A549 (cell line): ENCODE results near the gene GPRIN2. TPM values are rescaled to one million over a fixed set of nuclear protein-coding genes. Genes with fewer than 3 reads are reported as not detected.

Source experiments
- ATAC-seq, 2 experiments: fragments of 200-7000 bp in 1 of 2; fragments of >200 bp in 1 of 2; cut with Nextera tagmentation in 1 of 2; cut with Tn5 transposase in 1 of 2; 3 replicates each; pipeline versions ENCODE4 v1.8.0 to v1.9.1; 2018 to 2020; ENCODE audit warnings: mild to moderate bottlenecking in 1 of 2, moderate library complexity in 1 of 2
- CTCF ChIA-PET: fragments of 300-600 bp; sonication (Branson Sonifier 250); formaldehyde crosslinking; extraction: SDS; loops from one replicate; lab custom pipeline; 2021; ENCODE audit warnings: antibody characterized with exemption, inconsistent platforms; lab: Yijun Ruan, JAX
- POLR2A ChIA-PET: fragments of 350-600 bp; formaldehyde crosslinking; extraction: SDS; loops from one replicate; lab custom pipeline; 2021; ENCODE audit warnings: antibody characterized with exemption, inconsistent platforms; lab: Yijun Ruan, JAX
- DNase-seq, 2 experiments: peaks; one replicate each; pipeline versions ENCODE4 v3.0.0 to v3.0.0-alpha.2; 2011 to 2016; ENCODE audit warnings: low read depth in 1 of 2, low spot score in 1 of 2
- FAIRE-seq: peaks from 2 replicates; lab custom pipeline; 2011; peaks lifted over from hg19 to GRCh38; lab: Jason Lieb, UNC
- H3K27ac ChIP-seq, 2 experiments: fragments of >200 bp; sonication (Bioruptor Twin); formaldehyde crosslinking; 3 replicates each; pipeline ENCODE4 v1.5.1; 2016 to 2017
- H3K4me1 ChIP-seq: fragments of >200 bp; sonication (Bioruptor Twin); formaldehyde crosslinking; 3 replicates; pipeline ENCODE4 v1.6.1; 2016
- H3K4me2 ChIP-seq: fragments of >200 bp; sonication (Bioruptor Twin); formaldehyde crosslinking; 3 replicates; pipeline ENCODE4 v1.6.1; 2016
- H3K4me3 ChIP-seq: fragments of >200 bp; sonication (Bioruptor Twin); formaldehyde crosslinking; 3 replicates; pipeline ENCODE4 v1.5.1; 2016
- H3K9me3 ChIP-seq: fragments of >200 bp; sonication (Bioruptor Twin); formaldehyde crosslinking; 3 replicates; pipeline ENCODE4 v1.6.1; 2016
- ATOH8 ChIP-seq: fragments of 250-450 bp; sonication (Bioruptor Pico); IDR thresholded peaks from 2 replicates; pipeline ENCODE4 v1.5.0; 2020; ENCODE audit warnings: low read depth, mild to moderate bottlenecking, moderate library complexity
- CBX2 ChIP-seq: fragments of 200-600 bp; sonication (generic); IDR thresholded peaks from 2 replicates; pipeline ENCODE4 v1.6.1; 2016; ENCODE audit warnings: low read depth, mild to moderate bottlenecking, borderline replicate concordance
- CBX8 ChIP-seq: fragments of 200-600 bp; sonication (generic); IDR thresholded peaks from 2 replicates; pipeline ENCODE4 v1.6.1; 2016
- ESRRA ChIP-seq: fragments of 150-350 bp; IDR thresholded peaks from 2 replicates; pipeline ENCODE4 v1.6.1; 2014; ENCODE audit warnings: mild to moderate bottlenecking, low read length, borderline replicate concordance
- FOSL2 ChIP-seq, 2 experiments: fragments of 450-650 bp in 1 of 2; fragments of >200 bp in 1 of 2; sonication (Bioruptor Twin) in 1 of 2; formaldehyde crosslinking; IDR thresholded peaks; 2 replicates each; pipeline versions ENCODE4 v1.5.0 to v1.6.1; 2016 to 2020; ENCODE audit warnings: mild to moderate bottlenecking in 1 of 2, moderate library complexity in 1 of 2
- HMGXB4 ChIP-seq: fragments of 250-450 bp; sonication (Bioruptor Pico); IDR thresholded peaks from 2 replicates; pipeline ENCODE4 v1.5.0; 2021; ENCODE audit warnings: mild to moderate bottlenecking, moderate library complexity, borderline replicate concordance
- HOXA7 ChIP-seq: fragments of 250-450 bp; sonication (Bioruptor Pico); IDR thresholded peaks from 2 replicates; pipeline ENCODE4 v1.5.0; 2020; ENCODE audit warnings: mild to moderate bottlenecking, moderate library complexity
- JUN ChIP-seq, 2 experiments: fragments of >200 bp; sonication (Bioruptor Twin); formaldehyde crosslinking; IDR thresholded peaks; 2 replicates in 1 of 2; 3 replicates in 1 of 2; pipeline ENCODE4 v1.6.1; 2016 to 2017
- JUNB ChIP-seq: fragments of >200 bp; sonication (Bioruptor Twin); formaldehyde crosslinking; IDR thresholded peaks from 2 replicates; pipeline ENCODE4 v1.6.1; 2016
- NFE2L2 ChIP-seq: fragments of 150-350 bp; conservative IDR thresholded peaks from 2 replicates; pipeline ENCODE4 v1.6.1; 2014; ENCODE audit warnings: low read length
- POLR2AphosphoS2 ChIP-seq: conservative IDR thresholded peaks from 2 replicates; pipeline ENCODE4 v1.6.1; 2012; ENCODE audit warnings: low read length, improper control_type of control experiment, inconsistent platforms
- SMC3 ChIP-seq: fragments of >200 bp; sonication (Bioruptor Twin); formaldehyde crosslinking; IDR thresholded peaks from 3 replicates; pipeline ENCODE4 v1.6.1; 2018; ENCODE audit warnings: inconsistent platforms
- WGBS: methylation state at CpG from one replicate; pipeline ENCODE4 v1.1.6; 2017; ENCODE audit errors: missing lambda C conversion rate; 5-methylcytosine and 5-hydroxymethylcytosine counted together
- polyA plus RNA-seq, 4 experiments: library from polyadenylated mRNA; depleted of rRNA in 3 of 4; stranded (reverse); fragments of >200 nt; fragmentation: RNase III in 1 of 4; extraction: RNeasy Plus Mini Kit Qiagen cat#74134 plus additional on column Dnase treatment in 1 of 4; gene quantifications; 2 replicates in 3 of 4; 3 replicates in 1 of 4; pipeline ENCODE4 v1.2.3, GENCODE V29; 2011 to 2017
- TF ChIP-seq, protein P1 (sequence below): IDR thresholded peaks from 2 replicates; pipeline ENCODE4 v1.6.1; 2012

Gene GPRIN2
- polyA plus RNA-seq, 2 of the 4 experiments (the other 2 are of a cell fraction), result 8.8 to 29.9 TPM

- DNase-seq, result no peak
- FAIRE-seq, result no peak
- CTCF ChIA-PET, result interaction anchor here (1.0 to 9.2 kb wide), 4 partner anchors 8 to 320 kb away, joined by 3 to 87 read pairs (median 7); partner anchors contain the start of gene GPRIN2
Measured at GRCh38 chr10:46548498-46549090, 7.9 kb downstream of the GPRIN2 start.

GRCh38 chr10:46547541-46548497 lies 8.6 kb downstream of the GPRIN2 start:
- H3K9me3 ChIP-seq, result no peaks in the 10 kb centered on the region
- ATAC-seq (no peak), DNase-seq (peak in 1 of 2 experiments; percentile 31)
- CTCF ChIA-PET, result interaction anchor here (1.3 to 9.2 kb wide), 3 partner anchors 8 to 319 kb away, joined by 3 to 87 read pairs (median 11); partner anchors contain the start of gene GPRIN2
- 0 out of 3 replicates have a peak overlapping the region, but pooled peaks have one; percentile 3 for H3K4me2 ChIP-seq
- no peak overlapping the region for H3K4me3 ChIP-seq
- H3K4me1 ChIP-seq, result peaks cover 98% of the 10 kb centered on the region
- TF ChIP-seq ESRRA, result no peak
- TF ChIP-seq FOSL2 (IDR thresholded peaks at IDR 0.05), result no peak
- TF ChIP-seq FOSL2 (CRISPR knock-in tag; IDR thresholded peaks at IDR 0.05), result peak; percentile 73
- TF ChIP-seq JUN (IDR thresholded peaks at IDR 0.05), result peak; percentile 23 to 70; a peak in 4 of 5 replicates
- TF ChIP-seq HOXA7 (CRISPR knock-in tag), result peak; percentile 33; the same call in 1 of the 2 replicates
- TF ChIP-seq HMGXB4 (CRISPR knock-in tag), result no peak
- TF ChIP-seq, all 56 proteins: peak for 3
- WGBS, result 68% methylated on average over 11 of the region's 11 CpGs
- H3K27ac ChIP-seq, result peak overlapping the region; percentile 89 to 97
- FAIRE-seq, result no peak
- POLR2A ChIA-PET, result interaction anchor here (2.4 to 3.1 kb wide), 2 partner anchors 9 kb away, joined by 7 to 11 read pairs; partner anchors contain the start of gene GPRIN2

More at GRCh38 chr10:46548498-46549090, 7.9 kb downstream of the GPRIN2 start:
- Histone ChIP-seq H3K4me2 (no peak overlapping the region), H3K27ac (peak overlapping the region; percentile 89 to 97), H3K9me3 (no peaks in the 10 kb centered on the region), H3K4me3 (no peak overlapping the region), H3K4me1 (peaks cover 98% of the 10 kb centered on the region)
- POLR2A ChIA-PET, result interaction anchor here (3.1 kb wide), 1 partner anchor 9 kb away, joined by 11 read pairs; no protein-coding TSS in a partner anchor
- peak; percentile 3 to 5; a peak in 3 of 6 replicates for ATAC-seq
- TF ChIP-seq POLR2AphosphoS2 (peak; percentile 66; the same call in 1 of the 2 replicates), ATOH8 (CRISPR knock-in tag) (no peak), CBX8 (no peak), SMC3 (no peak), JUNB (no peak), CBX2 (no peak), NFE2L2 (no peak)
- TF ChIP-seq, protein P1, sequence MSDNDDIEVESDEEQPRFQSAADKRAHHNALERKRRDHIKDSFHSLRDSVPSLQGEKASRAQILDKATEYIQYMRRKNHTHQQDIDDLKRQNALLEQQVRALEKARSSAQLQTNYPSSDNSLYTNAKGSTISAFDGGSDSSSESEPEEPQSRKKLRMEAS, result peak; percentile 35; the same call in 1 of the 2 replicates
- 71% methylated on average over 7 of the region's 7 CpGs for WGBS
